Limb (tissue), 2 donors: ENCODE measurements around the gene CCDC91.
"Not testable (repeated sequence)": the region's sequence is repeated elsewhere in the genome, so short reads cannot be mapped to it uniquely, and the experiment has no call there.

Source experiments
- DNase-seq, 2 donors: peaks; one replicate each; pipeline ENCODE4 v3.0.0-alpha.2; 2016; ENCODE audit errors: extremely low spot score in 2 of 2

The CCDC91 gene

GRCh38 chr12:28184375-28184774 is 5.9 kb upstream of the CCDC91 start:
- DNase-seq = no peak

GRCh38 chr12:28186500-28186899 is 3.8 kb upstream of the CCDC91 start:
- DNase-seq = no peak

- DNase-seq = peak in 1 of 2 donors; percentile 18
Observed at GRCh38 chr12:28189784-28190320, 404 bp upstream of the CCDC91 start.

GRCh38 chr12:28191051-28192048 is 1.1 kb downstream of the CCDC91 start:
- peak; percentile 33 to 38 for DNase-seq

GRCh38 chr12:28192125-28192524 is 1.9 kb downstream of the CCDC91 start:
- DNase-seq = no peak

GRCh38 chr12:28194621-28195020 is 4.4 kb downstream of the CCDC91 start:
- not testable (repeated sequence) for DNase-seq

- not testable (repeated sequence) for DNase-seq
Observed at GRCh38 chr12:28201136-28201535, 10.9 kb downstream of the CCDC91 start.

- DNase-seq = no peak
Observed at GRCh38 chr12:28202374-28203130, 12.3 kb downstream of the CCDC91 start.

GRCh38 chr12:28209782-28210181 is 19.5 kb downstream of the CCDC91 start:
- no peak for DNase-seq

GRCh38 chr12:28212182-28212581 is 21.9 kb downstream of the CCDC91 start:
- DNase-seq = no peak

- DNase-seq = no peak
Observed at GRCh38 chr12:28215021-28215420, 24.8 kb downstream of the CCDC91 start.

- DNase-seq = no peak
Observed at GRCh38 chr12:28216016-28216415, 25.8 kb downstream of the CCDC91 start.

GRCh38 chr12:28217805-28218204 is 27.5 kb downstream of the CCDC91 start:
- DNase-seq = no peak

GRCh38 chr12:28218875-28219274 is 28.6 kb downstream of the CCDC91 start:
- DNase-seq = no peak

- no peak for DNase-seq
Observed at GRCh38 chr12:28219827-28220226, 29.6 kb downstream of the CCDC91 start.

- no peak for DNase-seq
Observed at GRCh38 chr12:28222081-28222700, 31.9 kb downstream of the CCDC91 start.

- no peak for DNase-seq
Observed at GRCh38 chr12:28223025-28223554, 32.8 kb downstream of the CCDC91 start.

- no peak for DNase-seq
Observed at GRCh38 chr12:28223858-28224257, 33.6 kb downstream of the CCDC91 start.

- no peak for DNase-seq
Observed at GRCh38 chr12:28226705-28227104, 36.4 kb downstream of the CCDC91 start.

- no peak for DNase-seq
Observed at GRCh38 chr12:28227251-28227650, 37.0 kb downstream of the CCDC91 start.

- DNase-seq = no peak
Observed at GRCh38 chr12:28231248-28231647, 41.0 kb downstream of the CCDC91 start.
